DOHH2 (cell line): Measurements from ENCODE around the gene ZSCAN1.

ENCODE experiments used
- H3F3A ChIP-seq: fragments of 200-600 bp; sonication (generic), shearing (Covaris generic); 2 replicates; pipeline ENCODE4 v1.6.0; 2016; ENCODE audit warnings: antibody characterized with exemption, mild to moderate bottlenecking; ENCODE audit not compliant: control insufficient read depth, insufficient read depth
- H3K27ac ChIP-seq: fragments of 200-600 bp; sonication (generic); 2 replicates; pipeline ENCODE4 v1.5.1; 2014; ENCODE audit warnings: low read depth, mild to moderate bottlenecking, low read length, moderate library complexity
- H3K27me3 ChIP-seq: fragments of 200-600 bp; sonication (generic); 2 replicates; pipeline ENCODE4 v1.6.1; 2014; ENCODE audit warnings: mild to moderate bottlenecking, low read length, mixed read lengths; ENCODE audit not compliant: control insufficient read depth
- H3K36me3 ChIP-seq: fragments of 200-600 bp; sonication (generic); 2 replicates; pipeline ENCODE4 v1.6.1; 2014; ENCODE audit warnings: mild to moderate bottlenecking, low read length, moderate library complexity, mixed read lengths; ENCODE audit not compliant: control insufficient read depth
- H3K4me1 ChIP-seq: fragments of 200-600 bp; sonication (generic); 2 replicates; pipeline ENCODE4 v1.6.1; 2014; ENCODE audit warnings: mild to moderate bottlenecking, low read length, mixed read lengths; ENCODE audit not compliant: control insufficient read depth
- H3K4me2 ChIP-seq: fragments of 200-600 bp; sonication (generic); 2 replicates; pipeline ENCODE4 v1.6.0; 2014; ENCODE audit warnings: mild to moderate bottlenecking, low read length, moderate library complexity
- H3K4me3 ChIP-seq: fragments of 200-600 bp; sonication (generic); 2 replicates; pipeline ENCODE4 v1.5.1; 2014; ENCODE audit warnings: mild to moderate bottlenecking, low read length, mixed read lengths
- H3K79me2 ChIP-seq: fragments of 200-600 bp; sonication (generic); 2 replicates; pipeline ENCODE4 v1.6.1; 2014; ENCODE audit warnings: mild to moderate bottlenecking, low read length, mixed read lengths; ENCODE audit not compliant: control insufficient read depth
- H3K9me2 ChIP-seq: fragments of 200-600 bp; sonication (generic); replicated peaks from 2 replicates; pipeline ENCODE4 v1.6.1; 2014; ENCODE audit warnings: mild to moderate bottlenecking, low read length, mixed read lengths; ENCODE audit not compliant: control insufficient read depth
- H3K9me3 ChIP-seq: fragments of 200-600 bp; sonication (generic); 2 replicates; pipeline ENCODE4 v1.6.1; 2014; ENCODE audit warnings: antibody characterized with exemption, low read length, mixed read lengths; ENCODE audit not compliant: control insufficient read depth, insufficient read depth
- H4K20me1 ChIP-seq: fragments of 200-600 bp; sonication (generic); 2 replicates; pipeline ENCODE4 v1.6.0; 2014; ENCODE audit warnings: low read depth, mild to moderate bottlenecking, antibody characterized with exemption, low read length, moderate library complexity; ENCODE audit not compliant: control insufficient read depth, insufficient read depth
- CTCF ChIP-seq: fragments of 200-600 bp; sonication (generic); IDR thresholded peaks from one replicate; pipeline ENCODE4 v1.5.1; 2014; ENCODE audit warnings: antibody characterized with exemption, mild to moderate bottlenecking, low read depth, low read length; ENCODE audit not compliant: poor library complexity, severe bottlenecking
- EZH2phosphoT487 ChIP-seq: fragments of 200-600 bp; sonication (generic); IDR thresholded peaks from 2 replicates; pipeline ENCODE4 v1.6.1; 2017; ENCODE audit warnings: borderline replicate concordance, mild to moderate bottlenecking, antibody characterized with exemption, low read length, moderate library complexity, mixed read lengths

ZSCAN1 gene

GRCh38 chr19:58088521-58089052, 54.8 kb downstream of the ZSCAN1 start:
- Histone ChIP-seq H3F3A (no peaks in the 10 kb centered on the region), H4K20me1 (no peaks in the 10 kb centered on the region), H3K4me3 (no peak overlapping the region), H3K9me2 (no peaks in the 10 kb centered on the region), H3K9me3 (peaks cover 39% of the 10 kb centered on the region), H3K27me3 (no peaks in the 10 kb centered on the region), H3K4me1 (no peaks in the 10 kb centered on the region), H3K79me2 (no peaks in the 10 kb centered on the region), H3K4me2 (no peak overlapping the region), H3K27ac (no peak overlapping the region), H3K36me3 (no peaks in the 10 kb centered on the region)
- no peak for TF ChIP-seq EZH2phosphoT487
- TF ChIP-seq CTCF, result no peak

GRCh38 chr19:58089846-58090245, 56.0 kb downstream of the ZSCAN1 start:
- H3K27ac ChIP-seq, result no peak overlapping the region
- H3K4me1 ChIP-seq, result no peaks in the 10 kb centered on the region
- no peaks in the 10 kb centered on the region for H3K79me2 ChIP-seq
- H3K36me3 ChIP-seq, result no peaks in the 10 kb centered on the region
- H3K9me3 ChIP-seq, result peaks cover 30% of the 10 kb centered on the region
- no peak overlapping the region for H3K4me3 ChIP-seq
- no peaks in the 10 kb centered on the region for H4K20me1 ChIP-seq
- no peak for TF ChIP-seq CTCF
- no peak for TF ChIP-seq EZH2phosphoT487
- no peaks in the 10 kb centered on the region for H3K9me2 ChIP-seq
- no peak overlapping the region for H3K4me2 ChIP-seq
- no peaks in the 10 kb centered on the region for H3K27me3 ChIP-seq
- no peaks in the 10 kb centered on the region for H3F3A ChIP-seq

- Histone ChIP-seq H3F3A (no peaks in the 10 kb centered on the region), H3K27me3 (no peaks in the 10 kb centered on the region), H3K9me3 (peaks cover 28% of the 10 kb centered on the region), H3K4me3 (no peak overlapping the region), H3K79me2 (no peaks in the 10 kb centered on the region), H3K9me2 (no peaks in the 10 kb centered on the region), H3K36me3 (no peaks in the 10 kb centered on the region), H4K20me1 (no peaks in the 10 kb centered on the region), H3K4me1 (no peaks in the 10 kb centered on the region), H3K4me2 (no peak overlapping the region), H3K27ac (no peak overlapping the region)
- no peak for TF ChIP-seq CTCF
Measured at GRCh38 chr19:58091251-58091995, 57.6 kb downstream of the ZSCAN1 start.
